ENCODE measurements around the gene GLIS1. TPM values are rescaled to one million over a fixed set of nuclear protein-coding genes. Genes with fewer than 3 reads are reported as not detected.

The GLIS1 gene
- polyA plus RNA-seq, 1 donor (not counting 4 experiments of a cell fraction or from before 2014, with no cell fraction given): not detected

GRCh38 chr1:53708687-53709086 is 30.3 kb downstream of the GLIS1 start:
- Histone ChIP-seq H3K9ac (ENCODE audit: control insufficient read depth, extremely low read depth, insufficient read depth, low read length) (no peak overlapping the region), H3K36me3 (ENCODE audit: control insufficient read depth in 2 of 2, extremely low read depth in 1 of 2, insufficient read depth in 2 of 2, low read length in 2 of 2) (no peaks in the 10 kb centered on the region), H3K9me3 (ENCODE audit: control insufficient read depth, low read depth, low read length) (no peaks in the 10 kb centered on the region), H3K4me2 (ENCODE audit: control insufficient read depth, extremely low read depth, insufficient read depth, low read depth, low read length) (no peak overlapping the region), H3K9me1 (ENCODE audit: control insufficient read depth, extremely low read depth, insufficient read depth, low read length) (no peaks in the 10 kb centered on the region), H4K20me1 (ENCODE audit: control insufficient read depth, extremely low read depth, insufficient read depth, low read length) (no peaks in the 10 kb centered on the region), H2AFZ (ENCODE audit: control insufficient read depth, low read length) (no peak overlapping the region), H3K27me3 (ENCODE audit: control insufficient read depth, extremely low read depth, insufficient read depth, low read length) (peaks cover 3% of the 10 kb centered on the region), H3K4me3 (ENCODE audit: control insufficient read depth in 2 of 3, extremely low read depth in 1 of 3, insufficient read depth in 2 of 3, low read depth in 1 of 3, low read length in 3 of 3) (no peak overlapping the region), H3K79me2 (ENCODE audit: control insufficient read depth, insufficient read depth, low read length) (no peaks in the 10 kb centered on the region), H3K4me1 (ENCODE audit: control insufficient read depth, extremely low read depth, insufficient read depth, low read length) (no peaks in the 10 kb centered on the region), H3K27ac (ENCODE audit: control insufficient read depth, insufficient read depth, low read length) (no peak overlapping the region)
- DNase-seq (ENCODE audit: low read depth, low spot score) (no peak), FAIRE-seq (no peak)
- TF ChIP-seq EZH2 (IDR thresholded peaks at IDR 0.05; ENCODE audit: low read length) (no peak), CTCF (optimal IDR thresholded peaks at IDR 0.05 in 1 of 3, IDR thresholded peaks at IDR 0.05 in 1 of 3, conservative IDR thresholded peaks at IDR 0.05 in 1 of 3; ENCODE audit: extremely low read depth in 1 of 3, insufficient read depth in 2 of 3, low read length in 3 of 3) (no peak)
- dilution Hi-C loops (cut with MboI; ENCODE audit: extremely low pct_ligation_motif_present, low sequenced_read_pairs): no loop called here

- no peaks in the 10 kb centered on the region for H3K9me1 ChIP-seq (ENCODE audit: control insufficient read depth, extremely low read depth, insufficient read depth, low read length)
- no peaks in the 10 kb centered on the region for H4K20me1 ChIP-seq (ENCODE audit: control insufficient read depth, extremely low read depth, insufficient read depth, low read length)
Measured at GRCh38 chr1:53706356-53706755, 32.6 kb downstream of the GLIS1 start.

GRCh38 chr1:53705446-53706096 is 33.4 kb downstream of the GLIS1 start:
- H3K9me1 ChIP-seq (ENCODE audit: control insufficient read depth, extremely low read depth, insufficient read depth, low read length): no peaks in the 10 kb centered on the region
- H3K79me2 ChIP-seq (ENCODE audit: control insufficient read depth, insufficient read depth, low read length): no peaks in the 10 kb centered on the region
- no peaks in the 10 kb centered on the region for H3K9me3 ChIP-seq (ENCODE audit: control insufficient read depth, low read depth, low read length)
- no peak overlapping the region for H3K9ac ChIP-seq (ENCODE audit: control insufficient read depth, extremely low read depth, insufficient read depth, low read length)
- no peaks in the 10 kb centered on the region for H3K36me3 ChIP-seq (ENCODE audit: control insufficient read depth in 2 of 2, extremely low read depth in 1 of 2, insufficient read depth in 2 of 2, low read length in 2 of 2)
- H4K20me1 ChIP-seq (ENCODE audit: control insufficient read depth, extremely low read depth, insufficient read depth, low read length): no peaks in the 10 kb centered on the region
- FAIRE-seq (no peak), DNase-seq (ENCODE audit: low read depth, low spot score) (no peak)
- TF ChIP-seq CTCF (optimal IDR thresholded peaks at IDR 0.05 in 1 of 3, IDR thresholded peaks at IDR 0.05 in 1 of 3, conservative IDR thresholded peaks at IDR 0.05 in 1 of 3; ENCODE audit: extremely low read depth in 1 of 3, insufficient read depth in 2 of 3, low read length in 3 of 3) (no peak), EZH2 (IDR thresholded peaks at IDR 0.05; ENCODE audit: low read length) (no peak)
- no peaks in the 10 kb centered on the region for H3K4me1 ChIP-seq (ENCODE audit: control insufficient read depth, extremely low read depth, insufficient read depth, low read length)
- no peak overlapping the region for H3K27ac ChIP-seq (ENCODE audit: control insufficient read depth, insufficient read depth, low read length)
- no peak overlapping the region for H3K4me2 ChIP-seq (ENCODE audit: control insufficient read depth, extremely low read depth, insufficient read depth, low read depth, low read length)
- no peak overlapping the region for H2AFZ ChIP-seq (ENCODE audit: control insufficient read depth, low read length)
- dilution Hi-C loops (cut with MboI; ENCODE audit: extremely low pct_ligation_motif_present, low sequenced_read_pairs): no loop called here
- H3K27me3 ChIP-seq (ENCODE audit: control insufficient read depth, extremely low read depth, insufficient read depth, low read length): peaks cover 3% of the 10 kb centered on the region
- H3K4me3 ChIP-seq (ENCODE audit: control insufficient read depth in 2 of 3, extremely low read depth in 1 of 3, insufficient read depth in 2 of 3, low read depth in 1 of 3, low read length in 3 of 3): no peak overlapping the region

More at GRCh38 chr1:53706356-53706755, 32.6 kb downstream of the GLIS1 start:
- Histone ChIP-seq H3K4me3 (ENCODE audit: control insufficient read depth in 2 of 3, extremely low read depth in 1 of 3, insufficient read depth in 2 of 3, low read depth in 1 of 3, low read length in 3 of 3) (no peak overlapping the region), H3K9me3 (ENCODE audit: control insufficient read depth, low read depth, low read length) (no peaks in the 10 kb centered on the region), H3K9ac (ENCODE audit: control insufficient read depth, extremely low read depth, insufficient read depth, low read length) (no peak overlapping the region), H3K27me3 (ENCODE audit: control insufficient read depth, extremely low read depth, insufficient read depth, low read length) (peaks cover 3% of the 10 kb centered on the region), H3K4me2 (ENCODE audit: control insufficient read depth, extremely low read depth, insufficient read depth, low read depth, low read length) (no peak overlapping the region), H3K27ac (ENCODE audit: control insufficient read depth, insufficient read depth, low read length) (no peak overlapping the region), H3K36me3 (ENCODE audit: control insufficient read depth in 2 of 2, extremely low read depth in 1 of 2, insufficient read depth in 2 of 2, low read length in 2 of 2) (no peaks in the 10 kb centered on the region), H3K79me2 (ENCODE audit: control insufficient read depth, insufficient read depth, low read length) (no peaks in the 10 kb centered on the region), H2AFZ (ENCODE audit: control insufficient read depth, low read length) (no peak overlapping the region), H3K4me1 (ENCODE audit: control insufficient read depth, extremely low read depth, insufficient read depth, low read length) (no peaks in the 10 kb centered on the region)
- dilution Hi-C loops (cut with MboI; ENCODE audit: extremely low pct_ligation_motif_present, low sequenced_read_pairs): no loop called here
- no peak for TF ChIP-seq EZH2 (IDR thresholded peaks at IDR 0.05; ENCODE audit: low read length)
- DNase-seq (ENCODE audit: low read depth, low spot score) (no peak), FAIRE-seq (no peak)

Measured in keratinocyte (primary cell).